NB4 (cell line): Measurements from ENCODE around the gene ELAC1.

ENCODE experiments used
- MAX ChIP-seq: IDR thresholded peaks from 2 replicates; pipeline ENCODE4 v1.6.1; 2011; ENCODE audit warnings: low read depth, low read length
- MYC ChIP-seq: IDR thresholded peaks from 2 replicates; pipeline ENCODE4 v1.6.1; 2011; ENCODE audit warnings: low read depth, low read length
- POLR2A ChIP-seq: IDR thresholded peaks from 2 replicates; pipeline ENCODE4 v1.6.1; 2011; ENCODE audit warnings: mild to moderate bottlenecking; ENCODE audit not compliant: insufficient read length; ENCODE audit errors: extremely low read depth
- TF ChIP-seq, protein P1 (sequence below): IDR thresholded peaks from one replicate; pipeline ENCODE4 v1.5.1; 2012; ENCODE audit warnings: low read depth, low read length

DNA sequence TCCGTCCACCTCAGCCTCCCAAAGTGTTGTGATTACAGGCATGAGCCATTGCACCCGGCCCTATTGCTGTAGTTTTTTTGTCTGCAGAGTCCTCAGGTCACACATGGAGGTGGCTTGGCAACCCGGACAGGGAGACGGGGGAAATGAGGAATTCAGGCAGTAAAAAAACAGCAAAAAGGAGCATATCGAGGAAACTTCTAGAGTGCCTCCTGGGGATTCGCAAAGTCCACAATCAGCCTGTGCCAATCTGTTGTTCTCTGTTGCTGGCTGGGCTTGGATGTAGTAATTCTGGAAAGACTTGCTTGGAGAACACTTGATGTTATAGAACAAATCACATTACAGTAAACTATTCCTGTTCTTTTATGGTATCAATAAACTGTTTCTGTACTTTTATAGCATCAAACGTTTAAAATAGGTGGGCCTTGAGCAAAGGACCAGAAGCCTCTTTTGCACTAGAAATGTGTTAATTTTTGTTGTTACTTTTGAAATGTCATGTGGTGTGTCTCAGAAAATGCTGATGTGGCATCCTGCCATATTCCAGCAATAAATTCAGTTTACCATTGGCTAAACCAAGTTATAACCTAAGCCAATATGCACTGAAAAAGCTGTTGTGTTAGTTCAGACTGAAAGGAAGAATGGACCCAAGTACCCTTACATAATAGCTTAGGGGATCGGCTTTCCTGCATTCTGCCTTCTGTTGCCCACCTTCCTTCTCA, 14.4 kb downstream of the ELAC1 start:
- TF ChIP-seq, protein P1, sequence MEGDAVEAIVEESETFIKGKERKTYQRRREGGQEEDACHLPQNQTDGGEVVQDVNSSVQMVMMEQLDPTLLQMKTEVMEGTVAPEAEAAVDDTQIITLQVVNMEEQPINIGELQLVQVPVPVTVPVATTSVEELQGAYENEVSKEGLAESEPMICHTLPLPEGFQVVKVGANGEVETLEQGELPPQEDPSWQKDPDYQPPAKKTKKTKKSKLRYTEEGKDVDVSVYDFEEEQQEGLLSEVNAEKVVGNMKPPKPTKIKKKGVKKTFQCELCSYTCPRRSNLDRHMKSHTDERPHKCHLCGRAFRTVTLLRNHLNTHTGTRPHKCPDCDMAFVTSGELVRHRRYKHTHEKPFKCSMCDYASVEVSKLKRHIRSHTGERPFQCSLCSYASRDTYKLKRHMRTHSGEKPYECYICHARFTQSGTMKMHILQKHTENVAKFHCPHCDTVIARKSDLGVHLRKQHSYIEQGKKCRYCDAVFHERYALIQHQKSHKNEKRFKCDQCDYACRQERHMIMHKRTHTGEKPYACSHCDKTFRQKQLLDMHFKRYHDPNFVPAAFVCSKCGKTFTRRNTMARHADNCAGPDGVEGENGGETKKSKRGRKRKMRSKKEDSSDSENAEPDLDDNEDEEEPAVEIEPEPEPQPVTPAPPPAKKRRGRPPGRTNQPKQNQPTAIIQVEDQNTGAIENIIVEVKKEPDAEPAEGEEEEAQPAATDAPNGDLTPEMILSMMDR = no peak
- no peak for TF ChIP-seq POLR2A
- TF ChIP-seq MYC = no peak
- no peak for TF ChIP-seq MAX
